GM12874 (cell line): ENCODE results near the gene FMNL2.

ENCODE experiments used
- CTCF ChIP-seq: IDR thresholded peaks from 2 replicates; pipeline ENCODE4 v1.5.1; 2011; ENCODE audit warnings: low read depth, mild to moderate bottlenecking, control low read depth, low read length, moderate library complexity; ENCODE audit not compliant: insufficient read depth

FMNL2 gene

GRCh38 chr2:152453129-152453911, 118.3 kb downstream of the FMNL2 start:
- TF ChIP-seq CTCF = no peak

GRCh38 chr2:152454371-152454770, 119.4 kb downstream of the FMNL2 start:
- TF ChIP-seq CTCF = no peak

- TF ChIP-seq CTCF = no peak
Measured at GRCh38 chr2:152454960-152455359, 120.0 kb downstream of the FMNL2 start.

GRCh38 chr2:152455738-152456137, 120.8 kb downstream of the FMNL2 start:
- no peak for TF ChIP-seq CTCF

- TF ChIP-seq CTCF = no peak
Measured at GRCh38 chr2:152456262-152456661, 121.3 kb downstream of the FMNL2 start.

GRCh38 chr2:152458441-152458940, 123.5 kb downstream of the FMNL2 start:
- TF ChIP-seq CTCF = no peak

- TF ChIP-seq CTCF = no peak
Measured at GRCh38 chr2:152459091-152459490, 124.1 kb downstream of the FMNL2 start.
